Activated naive CD8-positive, alpha-beta T cell (primary cell): ENCODE results near the gene MOB3C.

Experiments
- H3K27ac Mint-ChIP-seq: one replicate; pipeline ENCODE4 v1.8.0; 2021; ENCODE audit warnings: mixed read lengths
- H3K27me3 Mint-ChIP-seq: one replicate; pipeline ENCODE4 v1.8.0; 2021; ENCODE audit warnings: mixed read lengths
- H3K36me3 Mint-ChIP-seq: one replicate; pipeline ENCODE4 v1.8.0; 2021; ENCODE audit warnings: mixed read lengths
- H3K4me1 Mint-ChIP-seq: one replicate; pipeline ENCODE4 v1.8.0; 2021; ENCODE audit warnings: low read depth, mixed read lengths
- H3K4me3 Mint-ChIP-seq: one replicate; pipeline ENCODE4 v1.8.0; 2021; ENCODE audit warnings: mild to moderate bottlenecking, mixed read lengths
- H3K9me3 Mint-ChIP-seq: one replicate; pipeline ENCODE4 v1.8.0; 2021; ENCODE audit warnings: low read depth, mixed read lengths

MOB3C gene

GRCh38 chr1:46618754-46619415, 2.3 kb upstream of the MOB3C start:
- Mint-ChIP-seq H3K36me3 (no peaks in the 10 kb centered on the region), H3K27me3 (no peaks in the 10 kb centered on the region), H3K4me1 (peaks cover 32% of the 10 kb centered on the region), H3K27ac (peak overlapping the region; percentile 42), H3K9me3 (no peaks in the 10 kb centered on the region), H3K4me3 (no peak overlapping the region)

- Mint-ChIP-seq H3K27me3 (no peaks in the 10 kb centered on the region), H3K9me3 (no peaks in the 10 kb centered on the region), H3K4me3 (peak overlapping the region; percentile 90), H3K27ac (peak overlapping the region; percentile 91), H3K36me3 (no peaks in the 10 kb centered on the region), H3K4me1 (peaks cover 39% of the 10 kb centered on the region)
These were observed 1.2 kb upstream of the MOB3C start for GRCh38 chr1:46617833-46618232.

GRCh38 chr1:46617108-46617800, 643 bp upstream of the MOB3C start:
- Mint-ChIP-seq H3K36me3 (no peaks in the 10 kb centered on the region), H3K9me3 (no peaks in the 10 kb centered on the region), H3K4me1 (peaks cover 43% of the 10 kb centered on the region), H3K27me3 (no peaks in the 10 kb centered on the region), H3K4me3 (peak overlapping the region; percentile 90), H3K27ac (peak overlapping the region; percentile 91)

- Mint-ChIP-seq H3K9me3 (no peaks in the 10 kb centered on the region), H3K36me3 (no peaks in the 10 kb centered on the region), H3K4me1 (peaks cover 53% of the 10 kb centered on the region), H3K27ac (peak overlapping the region; percentile 90), H3K27me3 (no peaks in the 10 kb centered on the region), H3K4me3 (peak overlapping the region; percentile 90)
These were observed 876 bp downstream of the MOB3C start for GRCh38 chr1:46615735-46616134.

GRCh38 chr1:46615088-46615487, 1.5 kb downstream of the MOB3C start:
- Mint-ChIP-seq H3K4me1 (peaks cover 55% of the 10 kb centered on the region), H3K27me3 (no peaks in the 10 kb centered on the region), H3K4me3 (peak overlapping the region; percentile 90), H3K9me3 (no peaks in the 10 kb centered on the region), H3K27ac (no peak overlapping the region), H3K36me3 (no peaks in the 10 kb centered on the region)

GRCh38 chr1:46614604-46614984, 2.0 kb downstream of the MOB3C start:
- Mint-ChIP-seq H3K36me3 (peaks cover 3% of the 10 kb centered on the region), H3K9me3 (no peaks in the 10 kb centered on the region), H3K4me1 (peaks cover 57% of the 10 kb centered on the region), H3K27ac (peak overlapping the region; percentile 22), H3K27me3 (no peaks in the 10 kb centered on the region), H3K4me3 (no peak overlapping the region)

- peaks cover 3% of the 10 kb centered on the region for H3K36me3 Mint-ChIP-seq
- H3K27ac Mint-ChIP-seq = peak overlapping the region; percentile 22
- peak overlapping the region; percentile 17 for H3K4me3 Mint-ChIP-seq
- H3K9me3 Mint-ChIP-seq = no peaks in the 10 kb centered on the region
- H3K27me3 Mint-ChIP-seq = no peaks in the 10 kb centered on the region
- peaks cover 56% of the 10 kb centered on the region for H3K4me1 Mint-ChIP-seq
These were observed 2.7 kb downstream of the MOB3C start for GRCh38 chr1:46613661-46614603.

- Mint-ChIP-seq H3K27me3 (no peaks in the 10 kb centered on the region), H3K9me3 (no peaks in the 10 kb centered on the region), H3K27ac (no peak overlapping the region), H3K4me3 (peak overlapping the region; percentile 14), H3K36me3 (peaks cover 3% of the 10 kb centered on the region), H3K4me1 (peaks cover 53% of the 10 kb centered on the region)
These were observed 3.5 kb downstream of the MOB3C start for GRCh38 chr1:46612937-46613660.

- Mint-ChIP-seq H3K9me3 (no peaks in the 10 kb centered on the region), H3K4me1 (peaks cover 46% of the 10 kb centered on the region), H3K27me3 (no peaks in the 10 kb centered on the region), H3K27ac (no peak overlapping the region), H3K4me3 (no peak overlapping the region), H3K36me3 (peaks cover 3% of the 10 kb centered on the region)
These were observed 4.9 kb downstream of the MOB3C start for GRCh38 chr1:46611691-46612221.

GRCh38 chr1:46607345-46608130, 9.1 kb downstream of the MOB3C start:
- Mint-ChIP-seq H3K27me3 (no peaks in the 10 kb centered on the region), H3K4me1 (peaks cover 49% of the 10 kb centered on the region), H3K4me3 (no peak overlapping the region), H3K27ac (no peak overlapping the region), H3K9me3 (no peaks in the 10 kb centered on the region), H3K36me3 (peaks cover 3% of the 10 kb centered on the region)

- peaks cover 52% of the 10 kb centered on the region for H3K4me1 Mint-ChIP-seq
- H3K4me3 Mint-ChIP-seq = no peak overlapping the region
- no peaks in the 10 kb centered on the region for H3K27me3 Mint-ChIP-seq
- H3K9me3 Mint-ChIP-seq = no peaks in the 10 kb centered on the region
- no peak overlapping the region for H3K27ac Mint-ChIP-seq
- H3K36me3 Mint-ChIP-seq = peaks cover 3% of the 10 kb centered on the region
These were observed 10.2 kb downstream of the MOB3C start for GRCh38 chr1:46606255-46606965.

- no peaks in the 10 kb centered on the region for H3K27me3 Mint-ChIP-seq
- peak overlapping the region; percentile 22 for H3K27ac Mint-ChIP-seq
- peak overlapping the region; percentile 92 for H3K4me3 Mint-ChIP-seq
- H3K4me1 Mint-ChIP-seq = peaks cover 53% of the 10 kb centered on the region
- no peaks in the 10 kb centered on the region for H3K9me3 Mint-ChIP-seq
- peaks cover 3% of the 10 kb centered on the region for H3K36me3 Mint-ChIP-seq
These were observed 11.4 kb downstream of the MOB3C start for GRCh38 chr1:46605232-46605631.

GRCh38 chr1:46603858-46604549, 12.6 kb downstream of the MOB3C start, which contains the start of gene MKNK1:
Gene MKNK1, minus strand, starts transcription at chr1:46604268. Its CDS starts 20,941 bp downstream, at chr1:46583327.
- H3K4me3 Mint-ChIP-seq = peak within 1 kb of the TSS; percentile 92
- H3K36me3 Mint-ChIP-seq = no peaks in the 10 kb centered on the region
- H3K4me1 Mint-ChIP-seq = peaks cover 63% of the 10 kb centered on the region
- H3K9me3 Mint-ChIP-seq = no peaks in the 10 kb centered on the region
- peak within 1 kb of the TSS; percentile 83 for H3K27ac Mint-ChIP-seq
- H3K27me3 Mint-ChIP-seq = no peaks in the 10 kb centered on the region
